GM19467 (cell line): ENCODE results near the gene NTRK3.

ENCODE experiments used
- ATAC-seq: cut with Tn5 transposase; IDR thresholded peaks from one replicate; pipeline ENCODE4 v1.9.1; 2021; ENCODE audit warnings: mild to moderate bottlenecking, moderate library complexity; ENCODE audit not compliant: unreplicated experiment

Gene NTRK3

GRCh38 chr15:87949575-87950223 lies 306.8 kb downstream of the NTRK3 start:
- no peak for ATAC-seq

- ATAC-seq: no peak
Measured at GRCh38 chr15:87949151-87949574, 307.4 kb downstream of the NTRK3 start.

GRCh38 chr15:87947560-87947959 lies 309.0 kb downstream of the NTRK3 start:
- ATAC-seq: no peak

- no peak for ATAC-seq
Measured at GRCh38 chr15:87945246-87945645, 311.3 kb downstream of the NTRK3 start.

GRCh38 chr15:87944691-87945090 lies 311.8 kb downstream of the NTRK3 start:
- ATAC-seq: no peak

GRCh38 chr15:87944050-87944449 lies 312.5 kb downstream of the NTRK3 start:
- ATAC-seq: no peak

GRCh38 chr15:87943626-87944025 lies 312.9 kb downstream of the NTRK3 start:
- ATAC-seq: no peak

GRCh38 chr15:87942316-87942715 lies 314.2 kb downstream of the NTRK3 start:
- no peak for ATAC-seq

- no peak for ATAC-seq
Measured at GRCh38 chr15:87941606-87942005, 314.9 kb downstream of the NTRK3 start.

- ATAC-seq: no peak
Measured at GRCh38 chr15:87940768-87941167, 315.8 kb downstream of the NTRK3 start.

GRCh38 chr15:87939848-87940457 lies 316.6 kb downstream of the NTRK3 start:
- no peak for ATAC-seq

GRCh38 chr15:87938031-87938430 lies 318.5 kb downstream of the NTRK3 start:
- no peak for ATAC-seq

GRCh38 chr15:87935583-87935982 lies 321.0 kb downstream of the NTRK3 start:
- ATAC-seq: no peak

- no peak for ATAC-seq
Measured at GRCh38 chr15:87931584-87931983, 325.0 kb downstream of the NTRK3 start.

GRCh38 chr15:87930457-87930856 lies 326.1 kb downstream of the NTRK3 start:
- ATAC-seq: no peak

GRCh38 chr15:87929841-87930240 lies 326.7 kb downstream of the NTRK3 start:
- ATAC-seq: no peak

GRCh38 chr15:87924433-87924832 lies 332.1 kb downstream of the NTRK3 start:
- no peak for ATAC-seq

- ATAC-seq: no peak
Measured at GRCh38 chr15:87919064-87919463, 337.5 kb downstream of the NTRK3 start.

GRCh38 chr15:87917480-87917879 lies 339.1 kb downstream of the NTRK3 start:
- ATAC-seq: no peak

GRCh38 chr15:87916208-87916607 lies 340.3 kb downstream of the NTRK3 start:
- no peak for ATAC-seq

- ATAC-seq: no peak
Measured at GRCh38 chr15:87910301-87910700, 346.2 kb downstream of the NTRK3 start.

GRCh38 chr15:87907676-87908446 lies 348.7 kb downstream of the NTRK3 start:
- ATAC-seq: no peak
